NCI-H82 (cell line): ENCODE measurements around the gene PFKM.

Experiments used
- DNase-seq: peaks from one replicate; lab custom pipeline; 2025; lab: John Stamatoyannopoulos, UW

PFKM gene

GRCh38 chr12:48157018-48157888 is 38.1 kb downstream of the PFKM start, which contains the start of gene ASB8:
TSS of gene ASB8 (minus strand) at chr12:48157515. CDS start at chr12:48153496, 4,019 bp downstream.
- peak; percentile 100 for DNase-seq

- no peak for DNase-seq
Observed at GRCh38 chr12:48157889-48158370, 38.8 kb downstream of the PFKM start.

DNA sequence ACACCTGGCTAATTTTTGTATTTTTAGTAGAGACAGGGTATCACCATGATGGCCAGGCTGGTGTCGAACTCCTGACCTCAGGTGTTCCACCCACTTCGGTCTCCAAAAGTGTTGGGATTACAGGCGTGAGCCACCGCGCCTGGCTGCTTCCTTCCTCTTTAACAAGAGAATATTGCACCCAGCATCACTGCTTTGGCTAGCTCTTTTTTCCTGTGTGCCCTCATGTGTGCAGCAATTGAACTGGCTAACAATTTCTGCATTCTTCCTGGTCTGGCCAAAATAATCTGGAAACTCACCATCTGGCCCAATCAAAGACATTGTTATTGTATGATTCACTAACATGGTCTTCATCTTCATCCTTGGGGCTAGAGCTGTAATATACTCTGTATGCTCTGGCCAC is 40.9 kb downstream of the PFKM start:
- DNase-seq, result no peak

- no peak for DNase-seq
Observed at GRCh38 chr12:48160807-48161206, 41.6 kb downstream of the PFKM start.

DNA sequence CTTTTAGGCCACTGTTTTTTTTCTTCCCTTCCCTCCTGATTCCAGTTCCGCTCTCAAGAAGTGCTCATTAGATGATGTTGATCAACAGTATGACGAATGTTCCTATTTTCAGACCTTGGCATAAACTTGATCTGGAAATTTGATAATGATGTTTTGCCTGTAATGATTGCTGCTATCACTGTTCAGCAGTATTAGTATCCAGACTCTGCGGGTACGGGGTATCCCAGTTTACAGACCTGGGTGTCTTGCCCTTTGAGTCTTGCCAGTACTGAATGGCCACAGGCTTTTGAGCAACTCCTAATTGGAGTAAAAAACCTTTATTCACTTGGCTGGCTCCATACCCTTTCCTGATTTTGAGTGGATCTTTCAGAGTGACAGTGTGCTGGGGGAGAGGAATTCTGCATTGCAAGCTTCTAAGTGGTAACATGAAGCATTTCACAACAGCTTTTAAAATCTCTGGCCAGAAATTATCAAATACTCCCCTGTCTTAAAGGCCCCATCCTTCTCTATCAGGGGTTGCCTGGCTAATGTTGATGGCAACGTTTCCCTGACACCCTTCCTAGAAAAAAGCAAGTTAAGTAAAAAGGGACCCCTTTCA is 44.1 kb downstream of the PFKM start:
- no peak for DNase-seq

- DNase-seq, result no peak
Observed at GRCh38 chr12:48164451-48164850, 45.3 kb downstream of the PFKM start.

DNA sequence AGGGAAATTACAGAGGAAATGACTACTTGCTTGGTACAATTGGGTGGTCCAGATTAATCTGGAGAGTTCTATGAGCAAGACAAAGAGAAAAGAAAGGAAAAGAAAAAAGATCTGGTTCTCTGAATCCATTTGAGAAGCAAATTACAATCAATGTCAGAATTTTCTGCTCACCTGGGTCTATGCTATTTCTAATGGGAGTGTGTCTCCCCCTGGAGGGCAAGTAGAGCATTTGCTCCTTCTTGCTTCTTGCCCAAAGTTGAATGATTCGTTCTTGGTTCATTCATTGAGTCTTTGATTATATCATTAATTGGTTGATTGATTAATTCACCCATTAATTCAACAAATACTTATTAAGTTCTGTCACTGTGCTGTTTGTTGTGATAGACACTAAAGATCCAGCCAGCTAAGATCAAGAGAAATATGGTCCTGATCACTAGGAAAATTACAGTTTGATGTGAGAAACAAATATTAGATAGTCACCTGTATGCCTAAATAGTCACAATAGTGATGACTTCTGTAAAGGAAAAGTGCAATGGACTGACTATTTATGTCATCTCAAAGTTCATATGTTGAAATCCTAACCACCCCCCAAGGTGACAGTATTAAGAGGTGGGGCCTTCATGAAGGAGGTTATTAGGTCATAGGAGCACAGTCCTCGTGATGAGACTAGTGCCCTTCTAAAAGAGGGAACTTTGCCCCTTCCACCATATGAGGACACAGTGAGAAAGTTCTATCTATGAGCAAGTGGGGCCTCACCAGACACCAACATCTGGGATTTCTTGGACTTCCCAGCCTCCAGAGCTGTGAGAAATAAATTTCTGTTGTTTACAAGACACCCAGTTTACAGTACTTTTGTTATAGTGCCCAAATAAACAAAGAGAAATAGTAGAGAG is 46.2 kb downstream of the PFKM start:
- peak; percentile 73 for DNase-seq

GRCh38 chr12:48169011-48169410 is 49.8 kb downstream of the PFKM start:
- no peak for DNase-seq

DNA sequence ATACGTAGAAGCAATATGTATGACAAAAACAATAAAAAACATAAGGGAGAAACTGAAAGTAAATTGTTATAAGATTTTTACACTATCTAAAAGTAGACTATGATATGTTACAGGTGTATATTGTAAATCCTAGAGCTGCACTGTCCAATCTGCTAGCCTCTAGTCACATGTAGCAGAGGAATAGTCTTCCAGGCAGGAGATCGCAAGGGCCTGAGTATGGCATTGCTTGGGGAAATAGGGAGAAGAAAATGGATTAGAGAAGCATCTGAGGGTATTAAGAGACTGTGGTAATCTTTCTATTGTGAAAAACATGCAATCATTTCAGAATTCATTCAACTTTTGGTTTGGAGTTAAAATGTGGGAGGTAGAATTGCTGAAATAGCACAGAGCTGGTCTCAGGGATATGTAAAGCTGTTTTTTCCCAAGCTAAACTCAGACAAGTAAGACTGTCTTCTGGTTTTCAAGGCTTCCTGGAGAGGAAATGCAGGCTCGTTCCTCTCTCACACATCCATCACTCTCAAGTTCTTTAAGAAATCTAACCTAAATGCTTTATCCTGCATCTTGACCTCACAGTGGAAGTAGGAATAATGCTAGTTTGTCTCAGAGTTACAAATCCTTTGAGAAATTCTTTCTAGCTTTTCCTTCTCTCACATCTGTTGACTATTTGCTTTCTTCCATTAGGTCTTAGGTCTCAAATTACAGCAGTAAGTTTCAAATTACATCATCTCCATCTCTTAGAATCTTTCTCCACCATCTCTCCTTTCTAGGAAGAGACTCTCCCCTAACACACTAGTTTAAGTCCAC is 56.7 kb downstream of the PFKM start:
- DNase-seq, result peak; percentile 61

DNA sequence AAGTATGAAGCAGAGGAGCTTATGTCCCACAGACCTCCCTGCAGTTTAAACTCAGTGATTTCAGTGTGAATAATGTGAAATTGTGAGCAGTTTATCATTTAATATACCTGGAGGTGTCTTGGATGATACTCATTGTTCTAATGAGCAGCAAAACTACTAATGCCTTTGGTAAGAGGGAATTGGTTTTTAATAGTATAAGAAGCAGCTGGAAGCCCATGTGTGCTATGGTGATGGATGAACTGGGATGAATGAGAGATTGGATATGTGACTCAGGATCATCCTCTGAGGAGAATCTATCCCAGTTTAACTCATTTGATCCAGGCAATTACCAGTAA is 57.2 kb downstream of the PFKM start:
- DNase-seq, result peak; percentile 66

DNA sequence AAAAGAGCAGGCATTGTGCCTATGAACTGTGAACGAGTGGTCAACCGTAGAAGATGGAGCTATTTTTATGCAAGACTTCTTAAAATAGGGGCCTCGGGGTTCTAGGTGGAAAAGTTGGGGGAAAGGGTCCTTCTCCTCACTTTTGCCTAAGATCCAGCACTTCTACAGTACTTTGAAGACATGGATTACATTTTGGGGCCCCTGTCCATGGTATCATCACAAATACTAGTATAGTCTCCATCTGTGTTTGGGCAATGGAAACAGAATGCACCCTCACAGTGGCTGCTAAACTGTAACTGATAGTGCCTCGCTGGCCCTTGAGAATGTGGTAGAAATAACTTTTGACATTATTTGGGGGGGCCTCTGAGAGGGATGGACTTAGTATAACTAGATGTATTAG is 58.8 kb downstream of the PFKM start:
- DNase-seq, result no peak

GRCh38 chr12:48179466-48179865 is 60.3 kb downstream of the PFKM start:
- DNase-seq, result no peak

DNA sequence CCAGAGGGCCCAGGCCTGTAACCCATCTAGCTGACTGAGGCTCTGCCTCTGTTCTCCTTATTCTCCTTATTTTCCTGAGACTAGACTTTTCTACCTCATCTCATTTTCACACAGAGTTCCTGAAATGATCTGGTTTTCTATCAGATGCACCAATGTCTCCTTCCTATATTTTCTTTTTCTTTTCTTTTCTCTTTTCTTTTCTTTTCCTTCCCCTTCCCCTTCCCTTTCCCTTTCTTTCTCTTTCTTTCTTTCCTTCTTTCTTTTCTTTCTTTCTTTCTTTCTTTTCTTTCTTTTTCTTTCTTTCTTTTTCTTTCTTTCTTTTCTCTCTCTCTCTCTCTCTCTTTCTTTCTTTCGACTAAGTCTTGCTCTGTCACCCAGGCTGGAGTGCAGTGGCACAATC is 61.3 kb downstream of the PFKM start:
- DNase-seq, result no peak

DNA sequence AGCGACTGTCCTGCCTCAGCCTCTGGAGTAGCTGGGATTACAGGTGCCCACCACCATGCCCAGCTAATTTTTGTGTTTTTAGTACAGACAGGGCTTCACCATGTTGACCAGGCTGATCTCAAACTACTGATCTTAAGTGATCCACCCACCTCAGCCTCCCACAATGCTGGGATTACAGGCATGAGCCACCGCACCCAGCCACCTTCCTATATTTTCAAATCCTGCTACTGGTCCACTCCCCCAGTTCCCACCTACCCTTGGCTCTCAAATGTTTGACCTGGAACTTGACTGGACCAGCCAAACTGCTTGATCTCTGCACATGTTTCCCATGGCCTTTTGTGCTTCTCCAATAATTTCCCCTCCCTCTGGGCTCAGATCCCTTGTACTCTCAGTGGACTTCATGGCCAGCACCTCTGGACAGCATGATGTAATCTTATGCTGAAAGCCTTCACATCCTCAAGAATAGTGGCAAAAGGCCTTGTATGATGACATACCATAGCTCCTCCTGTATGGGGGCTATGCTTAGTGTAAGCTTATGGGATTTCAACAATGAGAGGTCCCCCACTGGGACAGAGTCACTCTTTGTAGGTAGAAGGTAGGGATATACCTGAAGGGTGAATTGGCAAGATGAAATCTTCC is 61.8 kb downstream of the PFKM start:
- no peak for DNase-seq

- DNase-seq, result no peak
Observed at GRCh38 chr12:48182631-48183030, 63.5 kb downstream of the PFKM start.

GRCh38 chr12:48183091-48183875 is 64.1 kb downstream of the PFKM start, which contains the start of gene CCDC184:
TSS of gene CCDC184 (plus strand) at chr12:48183644. CDS start at chr12:48184123, 479 bp downstream.
- peak; percentile 63 for DNase-seq

DNA sequence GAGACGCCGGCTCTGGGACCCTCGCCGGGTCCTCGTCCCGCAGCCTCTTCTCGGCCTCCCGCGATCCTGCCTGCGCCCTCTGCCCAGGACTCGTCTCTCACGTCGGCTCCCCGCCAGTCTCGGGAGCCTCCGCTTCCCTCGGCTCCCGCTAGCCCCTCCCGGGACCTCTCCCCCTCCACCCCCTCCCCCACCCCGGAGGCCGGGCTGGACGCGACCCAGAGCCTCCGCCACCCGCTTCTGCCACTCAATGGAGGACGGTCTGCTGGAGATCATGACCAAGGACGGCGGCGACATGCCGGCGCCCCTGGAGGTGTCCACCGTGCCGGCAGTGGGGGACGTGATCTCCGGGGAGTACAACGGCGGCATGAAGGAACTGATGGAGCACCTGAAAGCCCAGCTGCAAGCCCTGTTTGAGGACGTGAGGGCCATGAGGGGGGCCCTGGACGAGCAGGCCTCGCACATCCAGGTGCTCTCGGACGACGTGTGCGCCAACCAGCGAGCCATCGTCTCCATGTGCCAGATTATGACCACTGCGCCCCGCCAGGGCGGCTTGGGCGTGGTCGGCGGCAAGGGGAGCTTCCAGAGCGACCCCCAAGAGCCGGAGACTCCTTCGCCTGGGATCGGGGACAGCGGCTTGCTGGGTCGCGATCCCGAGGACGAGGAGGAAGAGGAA is 64.8 kb downstream of the PFKM start:
- no peak for DNase-seq

DNA sequence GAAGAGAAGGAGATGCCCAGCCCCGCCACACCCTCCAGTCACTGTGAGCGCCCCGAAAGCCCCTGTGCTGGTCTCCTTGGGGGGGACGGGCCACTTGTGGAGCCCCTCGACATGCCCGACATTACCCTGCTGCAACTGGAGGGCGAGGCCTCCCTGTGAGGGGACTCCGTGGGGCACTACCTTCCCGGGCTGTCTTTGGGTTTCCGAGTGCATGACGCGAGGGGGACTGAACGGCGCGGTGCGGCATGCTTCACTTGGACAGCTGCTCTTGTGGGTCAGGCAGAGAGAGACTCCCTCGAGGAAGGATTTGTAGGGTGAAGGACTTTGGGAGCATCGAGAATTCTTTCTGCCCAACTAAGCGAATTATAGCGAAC is 65.4 kb downstream of the PFKM start:
- DNase-seq, result peak; percentile 11

GRCh38 chr12:48185181-48185919 is 66.2 kb downstream of the PFKM start:
- DNase-seq, result peak; percentile 10
